ENCODE data around the gene PEAR1.

PEAR1 gene

DNA sequence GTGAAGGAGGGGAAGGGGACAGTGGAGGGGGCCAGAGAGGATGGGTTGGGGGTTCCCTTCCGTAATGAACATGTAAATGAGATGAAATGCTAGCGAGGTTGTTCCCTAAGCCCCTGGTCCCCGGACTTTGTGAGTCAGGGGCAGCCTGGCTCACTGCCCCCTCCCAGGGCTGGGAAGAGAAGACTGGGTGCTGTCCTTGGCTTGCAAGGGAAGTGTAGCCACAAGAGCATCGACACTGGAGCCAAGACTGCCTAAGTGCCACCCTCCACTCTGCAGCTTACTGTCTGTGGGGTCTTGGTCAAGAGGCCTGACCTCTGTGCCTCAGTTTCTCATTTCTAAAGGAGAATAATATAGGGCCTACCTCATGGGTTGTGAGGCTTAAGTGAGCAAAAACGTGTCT lies 483 bp downstream of the PEAR1 start:
- no peak overlapping the region for H3K27ac ChIP-seq
- peaks cover 89% of the 10 kb centered on the region for H3K27me3 ChIP-seq
- TF ChIP-seq CTCF (IDR thresholded peaks at IDR 0.05), result no peak

GRCh38 chr1:156894711-156895454 lies 1.4 kb downstream of the PEAR1 start:
- Histone ChIP-seq H3K36me3 (no peaks in the 10 kb centered on the region), H3K27me3 (peaks cover 93% of the 10 kb centered on the region), H3K27ac (no peak overlapping the region), H3K4me3 (ENCODE audit: low read depth in 1 of 2, low read length in 1 of 2) (no peak overlapping the region), H3K4me1 (ENCODE audit: control insufficient read depth in 1 of 2, insufficient read depth in 1 of 2, low read depth in 1 of 2, low read length in 1 of 2) (peaks cover 20 to 23% of the 10 kb centered on the region in 2 experiments), H3K9me3 (no peaks in the 10 kb centered on the region)
- TF ChIP-seq CTCF (IDR thresholded peaks at IDR 0.05), result no peak

More for the DNA sequence above, 483 bp downstream of the PEAR1 start:
- H3K36me3 ChIP-seq, result no peaks in the 10 kb centered on the region
- no peak overlapping the region for H3K4me3 ChIP-seq (ENCODE audit: low read depth in 1 of 2, low read length in 1 of 2)
- peaks cover 20 to 23% of the 10 kb centered on the region in 2 experiments for H3K4me1 ChIP-seq (ENCODE audit: control insufficient read depth in 1 of 2, insufficient read depth in 1 of 2, low read depth in 1 of 2, low read length in 1 of 2)
- H3K9me3 ChIP-seq, result no peaks in the 10 kb centered on the region

- no peak overlapping the region for H3K27ac ChIP-seq
- peaks cover 88% of the 10 kb centered on the region for H3K27me3 ChIP-seq
- H3K9me3 ChIP-seq, result no peaks in the 10 kb centered on the region
- H3K36me3 ChIP-seq, result no peaks in the 10 kb centered on the region
- no peak for TF ChIP-seq CTCF (IDR thresholded peaks at IDR 0.05)
- H3K4me3 ChIP-seq (ENCODE audit: low read depth in 1 of 2, low read length in 1 of 2), result no peak overlapping the region
- peaks cover 20 to 23% of the 10 kb centered on the region in 2 experiments for H3K4me1 ChIP-seq (ENCODE audit: control insufficient read depth in 1 of 2, insufficient read depth in 1 of 2, low read depth in 1 of 2, low read length in 1 of 2)
Measured at GRCh38 chr1:156895455-156895812, 1.9 kb downstream of the PEAR1 start.

GRCh38 chr1:156895927-156896326 lies 2.4 kb downstream of the PEAR1 start:
- Histone ChIP-seq H3K4me1 (ENCODE audit: control insufficient read depth in 1 of 2, insufficient read depth in 1 of 2, low read depth in 1 of 2, low read length in 1 of 2) (peaks cover 20 to 23% of the 10 kb centered on the region in 2 experiments), H3K36me3 (no peaks in the 10 kb centered on the region), H3K27me3 (peaks cover 83% of the 10 kb centered on the region), H3K9me3 (no peaks in the 10 kb centered on the region), H3K27ac (no peak overlapping the region), H3K4me3 (ENCODE audit: low read depth in 1 of 2, low read length in 1 of 2) (no peak overlapping the region)
- no peak for TF ChIP-seq CTCF (IDR thresholded peaks at IDR 0.05)

DNA sequence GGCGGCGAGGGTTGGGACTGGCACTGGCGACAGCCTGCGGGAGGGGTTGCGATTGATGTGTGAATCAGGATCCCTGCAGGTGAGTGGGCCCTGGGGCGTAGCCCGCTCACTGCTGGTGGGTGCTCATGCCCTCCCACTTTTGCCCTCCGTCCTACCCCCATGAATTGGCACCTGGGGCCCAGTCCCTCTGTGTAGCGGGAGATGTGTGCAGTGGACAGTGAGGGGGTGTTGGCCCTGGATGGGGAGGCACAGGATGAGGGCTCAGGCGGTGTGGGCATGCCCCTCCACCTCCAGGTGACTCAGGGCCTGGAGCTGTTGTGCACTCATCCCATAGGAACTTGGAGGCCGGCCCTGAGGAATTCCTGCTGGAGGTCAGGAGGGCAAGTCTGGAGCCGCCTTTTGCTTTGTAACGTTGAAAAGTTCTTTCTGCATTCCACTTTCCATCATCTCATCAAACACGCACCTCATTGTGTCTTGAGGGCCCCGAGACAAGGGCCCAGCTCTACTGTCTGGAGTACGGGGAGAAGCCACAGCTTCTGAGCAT lies 3.0 kb downstream of the PEAR1 start:
- peaks cover 77% of the 10 kb centered on the region for H3K27me3 ChIP-seq
- TF ChIP-seq CTCF (IDR thresholded peaks at IDR 0.05), result no peak
- H3K4me3 ChIP-seq (ENCODE audit: low read depth in 1 of 2, low read length in 1 of 2), result no peak overlapping the region
- no peaks in the 10 kb centered on the region for H3K9me3 ChIP-seq
- H3K4me1 ChIP-seq (ENCODE audit: control insufficient read depth in 1 of 2, insufficient read depth in 1 of 2, low read depth in 1 of 2, low read length in 1 of 2), result peaks cover 20 to 22% of the 10 kb centered on the region in 2 experiments
- H3K36me3 ChIP-seq, result no peaks in the 10 kb centered on the region
- H3K27ac ChIP-seq, result no peak overlapping the region
